Bone marrow (tissue), 2 donors: ENCODE data around the gene LSR.
"Not testable (repeated sequence)": the region's sequence is repeated elsewhere in the genome, so short reads cannot be mapped to it uniquely, and the experiment has no call there.

ENCODE experiments used
- DNase-seq, 2 donors: peaks; one replicate each; lab custom pipeline; 2025; lab: John Stamatoyannopoulos, UW

LSR gene

DNA sequence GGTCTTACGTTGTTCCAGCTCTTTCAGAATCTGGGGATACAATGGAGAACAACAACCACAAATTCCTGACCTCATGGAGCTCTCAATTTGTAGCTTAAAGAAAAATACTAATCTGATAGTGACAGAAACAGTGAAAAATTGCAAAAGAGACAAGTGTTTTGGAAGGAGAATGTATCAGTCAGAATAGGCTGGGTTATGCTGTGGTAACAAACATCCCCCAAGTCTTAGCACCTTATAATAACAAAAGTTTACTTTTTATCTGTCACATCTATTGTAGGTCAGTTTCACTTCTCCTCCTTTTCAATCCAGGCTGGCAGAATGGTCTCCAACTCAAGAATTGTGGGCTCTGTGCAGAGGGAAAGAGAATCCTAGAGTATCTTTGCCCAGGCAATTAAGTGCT is 29.8 kb upstream of the LSR start:
- DNase-seq = no peak

- no peak for DNase-seq
Observed at GRCh38 chr19:35220315-35220921, 28.4 kb upstream of the LSR start.

DNA sequence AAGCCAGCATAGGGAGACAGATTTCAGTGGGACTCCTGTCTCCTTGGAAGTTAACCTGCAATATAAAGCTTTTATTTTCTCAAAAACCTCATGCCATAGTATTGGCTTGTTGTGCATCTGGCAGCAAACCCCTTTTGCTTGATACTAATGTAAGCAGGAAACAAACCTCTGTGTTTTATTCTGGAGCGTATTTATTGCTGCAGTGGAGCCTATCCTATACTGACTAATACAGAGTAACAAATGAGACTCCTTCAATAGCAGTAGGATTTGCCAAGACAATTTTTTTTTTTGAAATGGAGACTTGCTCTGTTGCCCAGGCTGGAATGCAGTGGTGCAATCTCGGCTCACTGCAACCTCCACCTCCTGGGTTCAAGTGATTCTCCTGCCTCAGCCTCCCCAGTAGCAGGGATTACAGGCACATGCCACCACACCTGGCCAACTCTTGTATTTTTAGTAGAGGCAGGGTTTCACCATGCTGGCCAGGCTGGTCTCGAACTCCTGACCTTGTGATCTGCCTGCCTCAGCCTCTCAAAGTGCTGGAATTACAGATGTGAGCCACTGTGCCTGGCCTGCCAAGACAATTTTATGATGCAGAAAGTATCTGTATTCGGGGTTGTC is 27.7 kb upstream of the LSR start:
- DNase-seq = not testable (repeated sequence)

DNA sequence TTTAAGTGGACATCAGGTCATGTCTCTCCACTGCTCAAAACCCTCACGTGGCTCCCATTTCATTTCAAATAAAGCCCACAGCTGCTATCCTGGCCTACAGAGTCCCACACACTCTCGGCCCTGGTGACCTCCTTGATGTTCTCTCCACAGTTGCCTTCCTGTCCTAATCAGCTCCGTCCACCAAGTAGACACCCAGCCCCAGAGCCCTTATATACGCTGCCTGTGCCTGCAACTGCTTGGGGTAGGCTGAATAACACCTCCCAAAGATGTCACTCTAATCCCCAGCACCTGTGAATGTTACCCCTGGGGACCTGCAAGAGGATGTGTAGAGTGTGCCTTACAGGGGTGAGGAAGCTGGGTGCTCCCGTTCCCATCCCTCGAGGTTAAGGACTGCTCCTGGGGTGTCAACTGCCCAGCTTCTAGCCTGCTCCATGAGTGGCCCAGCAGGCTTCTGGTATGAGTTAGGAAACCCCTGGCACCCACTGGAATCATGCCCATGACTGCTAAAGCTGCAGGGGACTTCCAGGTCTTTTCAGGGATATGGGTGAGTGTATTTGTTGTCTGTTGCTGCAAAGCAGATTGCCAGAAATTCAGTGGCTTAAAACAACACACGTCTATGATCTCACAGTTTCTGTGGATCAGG is 26.3 kb upstream of the LSR start:
- DNase-seq = no peak

DNA sequence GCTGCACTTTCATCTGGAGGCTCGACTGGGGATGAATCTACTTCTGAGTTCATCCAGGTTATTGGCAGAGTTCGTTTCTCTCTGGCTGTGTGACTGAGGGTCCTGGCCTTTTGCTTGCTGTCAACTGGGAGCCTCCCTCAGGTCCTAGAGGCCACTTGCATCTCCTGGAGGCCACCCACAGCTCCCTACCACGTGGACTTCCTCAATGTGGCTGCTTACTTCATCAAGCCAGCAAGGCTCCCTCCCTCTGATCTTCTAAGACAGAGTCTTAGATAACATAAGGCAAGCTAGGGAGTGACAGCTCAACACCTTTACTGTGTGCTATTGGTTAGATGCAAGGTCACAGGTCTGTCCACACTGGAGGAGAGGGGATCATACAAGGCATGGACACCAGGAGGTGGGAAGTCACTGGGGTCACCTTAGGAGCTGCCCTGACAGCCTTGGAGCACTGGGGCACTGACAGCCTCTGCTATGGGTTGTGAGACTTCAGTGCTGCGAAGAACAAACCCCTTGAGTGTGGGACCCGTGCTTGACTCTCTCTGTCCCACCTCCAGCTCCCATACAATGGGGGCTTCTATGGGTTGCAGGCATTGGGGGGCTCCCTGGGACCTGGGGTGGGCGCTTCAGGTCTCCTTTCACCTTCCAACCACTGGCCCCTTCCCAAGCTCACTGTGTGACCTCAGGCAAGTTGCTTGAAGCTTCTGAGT is 25.6 kb upstream of the LSR start:
- no peak for DNase-seq

GRCh38 chr19:35223862-35224505 is 24.8 kb upstream of the LSR start:
- DNase-seq = no peak

GRCh38 chr19:35224681-35225571 is 23.9 kb upstream of the LSR start:
- no peak for DNase-seq

DNA sequence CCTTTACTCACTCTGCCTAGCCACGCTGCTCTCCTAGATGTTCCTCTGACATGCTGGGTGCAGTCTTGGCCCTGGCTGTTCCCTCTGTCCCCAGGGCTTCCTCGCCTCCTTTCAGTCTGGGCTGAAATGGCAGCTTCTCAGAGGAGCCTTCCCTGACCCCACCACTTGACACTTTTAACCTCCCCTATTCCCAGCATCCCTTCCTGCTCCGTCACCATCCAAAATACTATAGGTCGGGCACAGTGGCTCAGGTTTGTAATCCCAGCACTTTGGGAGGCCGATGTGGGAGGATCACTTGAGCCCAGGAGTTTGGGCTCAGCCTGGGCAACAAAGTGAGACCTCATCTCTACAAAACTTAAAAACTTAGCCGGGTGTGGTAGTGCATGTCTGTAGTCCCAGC is 22.9 kb upstream of the LSR start:
- no peak for DNase-seq

GRCh38 chr19:35226748-35227147 is 22.1 kb upstream of the LSR start:
- DNase-seq = no peak

- no peak for DNase-seq
Observed at GRCh38 chr19:35228177-35228930, 20.4 kb upstream of the LSR start, which contains the start of gene FAM187B. FAM187B (minus strand) TSS chr19:35228739; CDS start chr19:35228680, 59 bp downstream.

DNA sequence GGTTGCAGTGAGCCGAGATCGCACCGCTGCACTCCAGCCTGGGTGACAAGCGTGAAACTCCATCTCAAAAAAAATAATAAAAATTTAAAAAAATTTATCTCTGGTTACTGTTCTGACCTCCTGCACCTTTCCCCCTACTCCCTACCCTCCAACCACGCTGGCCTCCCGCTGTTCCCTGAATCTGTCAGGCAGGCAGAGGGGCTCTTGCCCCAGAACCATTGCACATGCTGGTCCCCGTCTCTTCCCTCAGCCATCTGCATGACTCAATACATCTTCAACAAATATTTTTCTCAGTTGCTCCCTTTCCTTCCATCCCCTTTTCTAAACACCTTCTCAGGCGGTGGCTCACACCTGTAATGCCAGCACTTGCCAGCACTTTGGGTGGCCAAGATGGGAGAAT is 19.2 kb upstream of the LSR start:
- DNase-seq = no peak

- DNase-seq = no peak
Observed at GRCh38 chr19:35231956-35232645, 16.7 kb upstream of the LSR start.

- no peak for DNase-seq
Observed at GRCh38 chr19:35232912-35233311, 15.9 kb upstream of the LSR start.

- DNase-seq = no peak
Observed at GRCh38 chr19:35236638-35237400, 12.0 kb upstream of the LSR start.

GRCh38 chr19:35239597-35239996 is 9.2 kb upstream of the LSR start:
- DNase-seq = not testable (repeated sequence)

GRCh38 chr19:35240327-35240726 is 8.5 kb upstream of the LSR start:
- DNase-seq = peak in 1 of 2 donors; percentile 58

GRCh38 chr19:35241417-35241816 is 7.4 kb upstream of the LSR start:
- no peak for DNase-seq

- no peak for DNase-seq
Observed at GRCh38 chr19:35246466-35247092, 2.2 kb upstream of the LSR start.
